ENCODE results near the gene SBSN.

- TF ChIP-seq CTCF (IDR thresholded peaks at IDR 0.05; ENCODE audit: borderline replicate concordance, extremely low read depth, low read length, poor library complexity, severe bottlenecking), result no peak
- TF ChIP-seq EZH2 (IDR thresholded peaks at IDR 0.05; ENCODE audit: borderline replicate concordance, low read depth, low read length, severe bottlenecking), result no peak
These were observed 54.0 kb downstream of the SBSN start for GRCh38 chr19:35474104-35474503.
